DOHH2 (cell line): Measurements from ENCODE around the gene RBM20.

Experiments
- H3F3A ChIP-seq: fragments of 200-600 bp; sonication (generic), shearing (Covaris generic); 2 replicates; pipeline ENCODE4 v1.6.0; 2016; ENCODE audit warnings: antibody characterized with exemption, mild to moderate bottlenecking; ENCODE audit not compliant: control insufficient read depth, insufficient read depth
- H3K27ac ChIP-seq: fragments of 200-600 bp; sonication (generic); 2 replicates; pipeline ENCODE4 v1.5.1; 2014; ENCODE audit warnings: low read depth, mild to moderate bottlenecking, low read length, moderate library complexity
- H3K27me3 ChIP-seq: fragments of 200-600 bp; sonication (generic); 2 replicates; pipeline ENCODE4 v1.6.1; 2014; ENCODE audit warnings: mild to moderate bottlenecking, low read length, mixed read lengths; ENCODE audit not compliant: control insufficient read depth
- H3K36me3 ChIP-seq: fragments of 200-600 bp; sonication (generic); 2 replicates; pipeline ENCODE4 v1.6.1; 2014; ENCODE audit warnings: mild to moderate bottlenecking, low read length, moderate library complexity, mixed read lengths; ENCODE audit not compliant: control insufficient read depth
- H3K4me1 ChIP-seq: fragments of 200-600 bp; sonication (generic); 2 replicates; pipeline ENCODE4 v1.6.1; 2014; ENCODE audit warnings: mild to moderate bottlenecking, low read length, mixed read lengths; ENCODE audit not compliant: control insufficient read depth
- H3K4me2 ChIP-seq: fragments of 200-600 bp; sonication (generic); 2 replicates; pipeline ENCODE4 v1.6.0; 2014; ENCODE audit warnings: mild to moderate bottlenecking, low read length, moderate library complexity
- H3K4me3 ChIP-seq: fragments of 200-600 bp; sonication (generic); 2 replicates; pipeline ENCODE4 v1.5.1; 2014; ENCODE audit warnings: mild to moderate bottlenecking, low read length, mixed read lengths
- H3K79me2 ChIP-seq: fragments of 200-600 bp; sonication (generic); 2 replicates; pipeline ENCODE4 v1.6.1; 2014; ENCODE audit warnings: mild to moderate bottlenecking, low read length, mixed read lengths; ENCODE audit not compliant: control insufficient read depth
- H3K9me2 ChIP-seq: fragments of 200-600 bp; sonication (generic); replicated peaks from 2 replicates; pipeline ENCODE4 v1.6.1; 2014; ENCODE audit warnings: mild to moderate bottlenecking, low read length, mixed read lengths; ENCODE audit not compliant: control insufficient read depth
- H3K9me3 ChIP-seq: fragments of 200-600 bp; sonication (generic); 2 replicates; pipeline ENCODE4 v1.6.1; 2014; ENCODE audit warnings: antibody characterized with exemption, low read length, mixed read lengths; ENCODE audit not compliant: control insufficient read depth, insufficient read depth
- H4K20me1 ChIP-seq: fragments of 200-600 bp; sonication (generic); 2 replicates; pipeline ENCODE4 v1.6.0; 2014; ENCODE audit warnings: low read depth, mild to moderate bottlenecking, antibody characterized with exemption, low read length, moderate library complexity; ENCODE audit not compliant: control insufficient read depth, insufficient read depth
- EZH2phosphoT487 ChIP-seq: fragments of 200-600 bp; sonication (generic); IDR thresholded peaks from 2 replicates; pipeline ENCODE4 v1.6.1; 2017; ENCODE audit warnings: borderline replicate concordance, mild to moderate bottlenecking, antibody characterized with exemption, low read length, moderate library complexity, mixed read lengths
- TF ChIP-seq, protein P1 (sequence below): fragments of 200-600 bp; sonication (generic); IDR thresholded peaks from one replicate; pipeline ENCODE4 v1.5.1; 2014; ENCODE audit warnings: antibody characterized with exemption, mild to moderate bottlenecking, low read depth, low read length; ENCODE audit not compliant: poor library complexity, severe bottlenecking

RBM20 gene

DNA sequence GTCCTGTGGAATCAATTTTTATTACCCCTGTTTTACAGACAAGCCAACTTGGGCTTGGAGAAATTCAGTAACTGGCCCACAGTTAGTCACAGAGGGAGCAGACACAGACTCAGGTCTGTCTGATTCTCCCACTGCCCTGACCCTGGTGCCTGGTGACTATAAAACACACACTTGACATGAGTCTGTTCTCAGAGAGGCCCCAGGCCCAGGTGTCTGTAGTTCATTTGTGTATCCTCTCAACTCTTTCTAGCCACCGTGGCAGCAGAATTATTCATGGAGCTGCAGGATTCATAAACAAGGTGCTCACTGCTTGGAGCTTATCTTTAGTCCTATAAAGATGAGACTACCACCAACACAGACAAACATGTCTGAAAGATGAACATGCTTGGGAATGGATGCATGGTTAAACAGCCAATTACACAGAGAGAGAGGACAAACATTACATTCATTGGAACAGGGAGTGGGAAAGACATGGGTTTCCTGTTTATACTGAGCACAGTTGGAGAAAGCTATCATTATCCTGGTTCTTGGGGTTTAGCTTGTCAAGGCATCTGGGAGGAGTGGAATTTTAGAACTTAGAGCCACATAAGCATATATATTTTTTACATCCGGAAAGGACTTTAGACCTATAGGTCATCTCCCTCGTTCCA, 148.5 kb downstream of the RBM20 start:
- Histone ChIP-seq H3K9me3 (no peaks in the 10 kb centered on the region), H3F3A (no peaks in the 10 kb centered on the region), H3K4me3 (no peak overlapping the region), H3K36me3 (no peaks in the 10 kb centered on the region), H3K79me2 (no peaks in the 10 kb centered on the region), H3K9me2 (no peaks in the 10 kb centered on the region), H3K27ac (no peak overlapping the region), H3K4me1 (peaks cover 15% of the 10 kb centered on the region), H3K4me2 (no peak overlapping the region), H3K27me3 (0 out of 2 replicates have a peak, but pooled peaks cover 2% of the 10 kb centered on the region), H4K20me1 (no peaks in the 10 kb centered on the region)
- TF ChIP-seq EZH2phosphoT487 = no peak
- TF ChIP-seq, protein P1, sequence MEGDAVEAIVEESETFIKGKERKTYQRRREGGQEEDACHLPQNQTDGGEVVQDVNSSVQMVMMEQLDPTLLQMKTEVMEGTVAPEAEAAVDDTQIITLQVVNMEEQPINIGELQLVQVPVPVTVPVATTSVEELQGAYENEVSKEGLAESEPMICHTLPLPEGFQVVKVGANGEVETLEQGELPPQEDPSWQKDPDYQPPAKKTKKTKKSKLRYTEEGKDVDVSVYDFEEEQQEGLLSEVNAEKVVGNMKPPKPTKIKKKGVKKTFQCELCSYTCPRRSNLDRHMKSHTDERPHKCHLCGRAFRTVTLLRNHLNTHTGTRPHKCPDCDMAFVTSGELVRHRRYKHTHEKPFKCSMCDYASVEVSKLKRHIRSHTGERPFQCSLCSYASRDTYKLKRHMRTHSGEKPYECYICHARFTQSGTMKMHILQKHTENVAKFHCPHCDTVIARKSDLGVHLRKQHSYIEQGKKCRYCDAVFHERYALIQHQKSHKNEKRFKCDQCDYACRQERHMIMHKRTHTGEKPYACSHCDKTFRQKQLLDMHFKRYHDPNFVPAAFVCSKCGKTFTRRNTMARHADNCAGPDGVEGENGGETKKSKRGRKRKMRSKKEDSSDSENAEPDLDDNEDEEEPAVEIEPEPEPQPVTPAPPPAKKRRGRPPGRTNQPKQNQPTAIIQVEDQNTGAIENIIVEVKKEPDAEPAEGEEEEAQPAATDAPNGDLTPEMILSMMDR = no peak

DNA sequence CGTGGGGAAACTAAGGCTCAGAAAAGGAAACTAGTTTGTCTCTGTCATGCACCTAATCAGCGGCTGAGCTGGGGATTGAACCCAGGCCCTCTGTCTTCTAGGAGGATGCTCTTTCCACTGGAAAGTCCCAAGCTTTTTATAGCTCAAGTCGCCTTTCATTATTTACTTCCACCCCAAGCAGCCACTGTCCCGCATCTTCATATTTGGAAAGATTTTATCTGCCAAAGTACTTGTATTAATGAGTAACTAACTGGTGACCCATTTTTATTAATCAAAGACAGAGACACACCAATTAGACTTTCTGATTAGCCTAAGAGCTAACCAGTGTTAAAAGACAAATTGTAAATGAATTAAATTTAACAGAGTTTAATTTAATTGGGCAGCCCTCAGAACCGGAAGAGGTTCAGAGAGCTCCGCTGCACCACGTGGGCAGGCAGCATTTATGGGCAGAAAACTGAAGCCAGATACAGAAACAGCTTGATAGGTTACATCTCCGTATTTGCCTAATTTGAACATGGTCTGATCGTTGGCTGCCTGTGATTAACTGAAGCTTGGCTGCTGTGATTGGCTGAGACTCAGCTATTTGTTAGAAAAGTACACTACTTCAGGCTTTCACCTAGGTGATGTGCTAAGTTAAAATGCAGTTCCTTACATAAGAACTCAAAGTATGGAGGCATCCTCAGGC, 149.1 kb downstream of the RBM20 start:
- H3K4me2 ChIP-seq = peak overlapping the region; percentile 38
- H3K27ac ChIP-seq = no peak overlapping the region
- no peaks in the 10 kb centered on the region for H3K36me3 ChIP-seq
- H4K20me1 ChIP-seq = no peaks in the 10 kb centered on the region
- no peaks in the 10 kb centered on the region for H3K9me3 ChIP-seq
- H3K4me3 ChIP-seq = no peak overlapping the region
- no peaks in the 10 kb centered on the region for H3K79me2 ChIP-seq
- H3K4me1 ChIP-seq = peaks cover 15% of the 10 kb centered on the region
- no peaks in the 10 kb centered on the region for H3F3A ChIP-seq
- TF ChIP-seq, protein P1 = no peak
- no peak for TF ChIP-seq EZH2phosphoT487
- H3K9me2 ChIP-seq = no peaks in the 10 kb centered on the region
- H3K27me3 ChIP-seq = 0 out of 2 replicates have a peak, but pooled peaks cover 2% of the 10 kb centered on the region

DNA sequence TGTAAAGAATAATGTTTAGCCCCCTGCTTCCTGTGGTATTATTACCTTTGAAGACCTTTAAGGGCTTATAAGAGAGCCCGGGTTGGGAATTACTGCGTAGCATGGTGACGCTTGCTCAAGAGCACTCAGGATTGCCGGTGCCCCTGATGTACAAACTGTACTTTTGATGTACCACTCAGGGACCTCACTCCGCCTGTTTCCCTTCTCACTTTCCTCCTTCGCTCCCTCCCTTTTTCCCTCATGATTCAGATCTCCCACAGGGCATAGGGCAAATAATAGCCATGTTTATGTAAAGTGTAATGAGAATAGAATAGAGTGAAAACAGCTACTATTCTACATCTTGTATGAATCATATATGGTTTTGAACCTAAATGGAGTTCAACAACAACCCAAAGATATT, 149.8 kb downstream of the RBM20 start:
- Histone ChIP-seq H3K36me3 (no peaks in the 10 kb centered on the region), H3F3A (no peaks in the 10 kb centered on the region), H3K9me2 (no peaks in the 10 kb centered on the region), H3K4me3 (no peak overlapping the region), H3K27ac (no peak overlapping the region), H3K4me2 (peak overlapping the region; percentile 38), H3K4me1 (peaks cover 15% of the 10 kb centered on the region), H3K9me3 (no peaks in the 10 kb centered on the region), H3K27me3 (no peaks in the 10 kb centered on the region), H3K79me2 (no peaks in the 10 kb centered on the region), H4K20me1 (no peaks in the 10 kb centered on the region)
- TF ChIP-seq EZH2phosphoT487 = no peak
- TF ChIP-seq, protein P1 = no peak
